Measurements from ENCODE around the gene AMH. TPM values are rescaled to one million over a fixed set of nuclear protein-coding genes. Genes with fewer than 3 reads are reported as not detected.
"Not testable (repeated sequence)": the region's sequence is repeated elsewhere in the genome, so short reads cannot be mapped to it uniquely, and the experiment has no call there.

The AMH gene
- polyA plus RNA-seq (ENCODE audit: insufficient read length), result 8.1 TPM

DNA sequence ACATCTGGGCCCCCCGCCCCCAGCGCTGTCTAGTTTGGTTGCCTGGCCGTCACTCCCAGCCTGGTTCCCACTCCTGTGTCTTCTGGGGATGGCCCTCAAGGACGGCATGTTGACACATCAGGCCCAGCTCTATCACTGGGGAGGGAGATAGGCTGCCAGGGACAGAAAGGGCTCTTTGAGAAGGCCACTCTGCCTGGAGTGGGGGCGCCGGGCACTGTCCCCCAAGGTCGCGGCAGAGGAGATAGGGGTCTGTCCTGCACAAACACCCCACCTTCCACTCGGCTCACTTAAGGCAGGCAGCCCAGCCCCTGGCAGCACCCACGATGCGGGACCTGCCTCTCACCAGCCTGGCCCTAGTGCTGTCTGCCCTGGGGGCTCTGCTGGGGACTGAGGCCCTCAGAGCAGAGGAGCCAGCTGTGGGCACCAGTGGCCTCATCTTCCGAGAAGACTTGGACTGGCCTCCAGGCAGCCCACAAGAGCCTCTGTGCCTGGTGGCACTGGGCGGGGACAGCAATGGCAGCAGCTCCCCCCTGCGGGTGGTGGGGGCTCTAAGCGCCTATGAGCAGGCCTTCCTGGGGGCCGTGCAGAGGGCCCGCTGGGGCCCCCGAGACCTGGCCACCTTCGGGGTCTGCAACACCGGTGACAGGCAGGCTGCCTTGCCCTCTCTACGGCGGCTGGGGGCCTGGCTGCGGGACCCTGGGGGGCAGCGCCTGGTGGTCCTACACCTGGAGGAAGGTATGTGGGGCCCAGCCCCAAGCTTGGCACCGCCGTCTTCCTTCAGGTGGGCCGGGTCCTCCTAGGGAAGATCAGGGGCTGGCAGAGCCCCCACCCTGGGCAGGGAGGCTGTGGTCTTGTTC is at the start of gene AMH:
AMH (plus strand) TSS at position 314 of the 857 bp plus-strand sequence; CDS start at position 324, 10 bp downstream.
- no peak for DNase-seq

DNA sequence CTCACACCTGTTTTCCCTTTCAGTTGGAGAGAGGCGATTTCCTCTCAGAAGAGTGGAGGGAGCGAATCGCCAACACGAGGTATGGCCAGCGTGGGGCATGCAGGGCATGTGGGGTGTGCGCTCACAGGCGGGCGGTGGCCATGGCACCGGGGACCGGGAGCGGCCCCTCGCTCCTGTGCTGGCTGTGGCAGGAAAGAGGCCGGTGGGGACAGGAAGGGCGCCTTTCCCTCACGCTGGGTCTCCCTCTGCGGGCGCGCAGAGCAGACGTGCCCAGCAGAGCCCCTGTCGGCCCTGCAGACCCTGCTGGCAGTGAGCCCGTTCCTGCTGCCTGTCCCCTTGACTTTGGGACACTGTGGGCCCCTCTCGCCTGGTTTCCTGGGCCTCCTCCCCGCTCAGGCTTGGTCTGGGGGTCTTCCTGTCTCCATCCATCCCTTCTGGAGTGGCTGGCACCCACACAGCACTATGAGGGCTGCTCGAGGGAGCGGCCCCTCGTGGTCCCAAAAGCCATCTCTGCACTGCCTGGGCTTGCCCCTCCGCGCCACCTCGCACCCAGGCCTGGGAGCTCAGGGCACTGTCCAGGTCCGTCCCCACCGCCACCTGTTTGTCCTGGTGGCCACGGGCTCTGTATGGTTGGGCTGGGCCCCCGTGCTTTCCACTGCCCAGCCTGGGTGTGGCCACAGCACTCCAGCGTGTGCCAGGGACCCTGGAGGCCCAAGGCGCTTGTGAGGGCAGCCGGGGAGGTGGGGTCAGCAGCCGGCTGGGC is 49.1 kb upstream of the AMH start:
- no peak for DNase-seq

DNA sequence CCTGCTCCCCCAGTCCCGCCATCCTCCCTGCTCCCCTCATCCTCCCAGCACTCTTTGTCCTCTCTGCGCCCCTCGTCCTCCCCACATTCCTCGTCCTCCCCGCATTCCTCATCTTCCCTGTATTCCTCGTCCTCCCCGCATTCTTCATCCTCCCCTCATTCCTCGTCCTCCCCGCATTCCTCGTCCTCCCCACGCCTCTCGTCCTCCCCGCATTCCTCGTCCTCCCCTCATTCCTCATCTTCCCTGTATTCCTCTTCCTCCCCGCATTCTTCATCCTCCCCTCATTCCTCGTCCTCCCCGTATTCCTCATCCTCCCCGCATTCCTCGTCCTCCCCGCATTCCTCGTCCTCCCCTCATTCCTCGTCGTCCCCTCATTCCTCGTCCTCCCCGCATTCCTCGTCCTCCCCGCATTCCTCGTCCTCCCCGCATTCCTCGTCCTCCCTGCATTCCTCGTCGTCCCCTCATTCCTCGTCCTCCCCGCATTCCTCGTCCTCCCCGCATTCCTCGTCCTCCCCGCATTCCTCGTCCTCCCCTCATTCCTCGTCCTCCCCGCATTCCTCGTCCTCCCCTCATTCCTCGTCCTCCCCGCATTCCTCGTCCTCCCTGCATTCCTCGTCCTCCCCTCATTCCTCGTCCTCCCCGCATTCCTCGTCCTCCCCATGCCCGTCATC is 48.4 kb upstream of the AMH start:
- not testable (repeated sequence) for DNase-seq

DNA sequence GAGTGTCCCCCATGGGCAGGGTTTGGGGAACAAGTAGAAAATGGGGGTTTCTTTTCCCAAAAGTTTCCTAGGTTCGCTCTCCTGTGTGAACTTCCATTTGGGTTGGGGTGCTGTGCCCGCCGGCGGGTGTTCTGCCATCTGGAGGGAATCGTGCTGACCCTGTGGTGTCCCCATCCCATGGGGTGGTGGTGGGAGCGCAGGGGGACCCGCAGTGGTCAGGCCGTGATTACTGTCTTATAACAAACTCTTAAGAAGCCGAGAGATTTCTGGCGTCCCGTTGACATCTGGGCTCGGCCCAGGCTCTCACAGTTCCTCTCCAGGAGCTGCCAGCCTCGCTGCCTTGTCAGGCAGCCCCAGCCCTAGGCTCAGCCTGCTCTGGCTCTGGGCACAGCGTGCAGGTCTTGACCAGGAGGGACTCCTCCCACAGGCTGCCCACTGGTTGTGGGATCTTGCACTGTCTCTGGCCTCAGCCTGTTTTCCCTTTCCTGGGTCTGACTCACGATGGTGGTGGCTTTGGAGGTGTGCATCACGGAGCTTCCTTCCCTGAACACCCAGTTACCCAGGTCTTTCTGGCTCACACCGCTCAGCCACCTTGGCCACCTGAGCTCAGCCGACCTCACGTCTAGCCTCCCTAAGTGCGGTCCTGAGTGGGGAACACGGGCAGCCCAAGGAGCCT is 47.5 kb upstream of the AMH start:
- DNase-seq, result no peak

DNA sequence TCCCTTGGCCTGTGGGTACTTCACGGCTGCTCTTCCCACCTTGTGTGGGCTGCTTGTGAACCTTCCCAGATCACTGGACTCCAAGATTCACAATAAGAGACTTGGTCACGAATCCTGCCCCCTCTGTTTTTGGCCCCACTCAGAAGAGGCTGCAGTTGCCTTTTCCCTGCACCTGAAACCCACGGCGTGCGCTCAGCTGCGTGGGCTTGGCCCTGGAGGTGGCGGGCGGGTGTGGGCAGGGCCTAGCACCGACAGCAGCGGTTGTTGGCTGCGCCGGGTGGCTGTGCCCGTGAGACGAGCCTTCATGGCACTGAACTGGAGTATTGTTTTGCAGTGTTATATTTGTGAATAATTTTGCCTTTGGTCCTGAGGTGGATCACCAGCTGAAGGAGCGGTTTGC is 46.8 kb upstream of the AMH start:
- no peak for DNase-seq

DNA sequence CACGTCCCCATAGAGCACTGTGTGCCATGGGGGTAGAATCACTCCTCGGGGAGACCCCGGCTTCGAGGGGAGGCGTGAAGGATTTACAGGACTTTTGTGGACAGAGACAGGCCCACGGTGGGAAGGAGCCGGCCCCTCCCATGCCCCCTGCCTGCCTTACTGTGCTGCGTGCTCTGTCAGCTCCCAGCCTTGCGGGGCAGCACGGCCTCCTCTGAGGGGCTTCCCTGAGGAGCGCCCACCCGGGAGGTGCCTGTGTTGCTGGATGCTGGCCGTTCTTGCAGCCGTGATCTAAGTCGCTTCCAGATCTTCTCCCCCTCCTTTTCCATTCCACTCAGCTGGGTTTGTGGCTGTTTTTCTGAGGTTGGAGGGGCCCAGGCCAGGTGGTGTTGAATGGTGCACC is 42.1 kb upstream of the AMH start:
- no peak for DNase-seq

DNA sequence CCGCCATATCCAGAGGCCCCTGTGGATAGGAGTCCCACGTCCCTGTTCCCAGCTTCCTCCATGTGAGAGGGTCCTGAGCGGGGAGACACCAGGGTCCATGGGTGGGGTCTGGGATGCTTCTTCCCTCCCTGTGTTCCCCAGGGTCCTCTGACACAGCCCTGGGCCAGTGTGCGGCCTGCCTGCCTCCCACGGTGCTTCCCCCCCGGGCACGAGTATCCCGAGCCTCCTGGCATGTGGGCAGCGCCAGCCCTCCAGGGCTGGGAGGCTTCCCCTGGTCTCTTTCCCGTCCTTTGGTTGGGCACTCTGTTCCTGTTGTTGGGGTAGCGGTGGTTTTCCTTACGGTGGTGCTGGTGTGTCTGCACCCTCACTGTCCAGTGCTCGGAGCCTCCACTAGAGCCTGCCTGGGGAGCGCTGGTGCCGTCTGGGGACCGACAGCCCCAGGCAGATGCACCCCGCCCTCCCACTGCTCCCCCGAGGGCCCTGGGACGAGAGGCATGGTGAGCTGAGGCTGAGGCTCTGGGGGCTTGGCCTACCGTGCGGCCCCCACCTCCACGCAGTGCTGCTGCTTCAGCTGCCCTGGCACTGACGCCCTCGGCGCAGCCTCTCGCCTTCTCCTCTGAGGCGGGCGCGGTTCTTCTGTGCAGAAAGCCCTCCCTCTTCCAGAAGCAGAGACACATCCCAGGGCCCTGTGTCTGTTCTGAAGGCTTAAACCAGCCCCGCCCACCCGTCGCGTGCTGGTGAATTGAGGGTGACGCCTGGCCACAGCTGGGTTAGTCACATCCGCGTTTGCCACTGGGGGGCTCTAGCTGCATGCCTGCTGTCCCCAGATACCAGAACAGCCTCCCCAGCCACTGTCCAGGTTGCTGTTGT is 40.9 kb upstream of the AMH start:
- DNase-seq, result peak; percentile 59

DNA sequence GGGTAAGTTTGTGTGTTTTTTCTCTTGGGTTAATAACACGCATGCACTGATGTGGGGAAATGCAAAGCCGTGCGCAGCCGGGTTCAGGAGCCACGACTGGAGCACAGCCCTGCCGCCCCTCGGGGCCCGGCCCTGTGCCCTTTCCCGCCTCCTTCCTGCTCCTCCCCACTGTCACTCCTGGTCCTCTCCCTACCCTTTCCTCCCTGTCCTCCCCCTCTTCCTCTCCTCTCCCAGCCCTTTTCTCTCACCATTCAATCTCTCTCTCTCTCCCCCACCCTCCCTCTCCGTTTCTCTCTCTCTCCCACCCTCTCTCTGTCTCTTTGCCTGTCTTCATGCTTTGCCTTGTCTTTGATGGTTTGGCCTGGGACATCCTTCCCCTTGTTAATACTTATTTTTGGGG is 40.1 kb upstream of the AMH start:
- no peak for DNase-seq

DNA sequence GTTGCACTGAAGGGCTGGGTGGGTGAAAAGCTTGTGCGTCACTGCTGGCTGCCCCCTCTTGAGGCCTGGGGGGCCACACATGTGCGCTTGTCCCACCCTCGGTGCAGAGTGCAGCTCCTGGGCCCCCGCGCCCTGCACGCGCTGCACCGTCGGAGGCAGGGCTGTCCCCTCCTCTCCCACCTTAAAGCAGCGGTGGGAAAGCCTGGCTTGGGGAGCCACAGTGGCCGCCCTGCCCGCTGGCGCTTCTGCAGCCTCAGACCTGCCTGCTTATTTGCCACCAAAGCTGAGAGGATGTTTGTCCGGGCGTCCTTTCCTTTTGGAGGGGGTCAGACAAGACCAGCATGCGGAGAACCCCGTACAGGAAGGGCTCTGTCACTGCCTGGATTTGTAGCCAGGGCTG is 39.7 kb upstream of the AMH start:
- DNase-seq, result no peak

DNA sequence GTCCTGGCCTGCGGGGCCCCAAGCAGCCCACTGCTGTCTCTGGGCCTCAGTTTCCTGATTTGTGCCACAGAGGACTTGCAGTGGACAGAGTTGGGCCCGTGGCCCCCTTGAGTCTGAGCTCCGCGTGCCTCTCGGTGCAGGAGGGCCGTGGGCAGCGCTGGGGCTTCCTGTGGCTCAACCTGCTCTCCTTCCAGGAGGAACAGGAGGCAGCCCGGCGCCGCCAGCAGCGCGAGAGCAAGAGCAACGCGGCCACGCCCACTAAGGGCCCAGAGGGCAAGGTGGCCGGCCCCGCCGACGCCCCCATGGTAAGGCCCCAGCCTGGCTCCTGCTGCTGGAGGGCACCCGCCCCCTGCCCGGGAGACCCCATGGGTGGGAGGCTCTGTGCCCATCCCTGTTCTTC is 38.9 kb upstream of the AMH start:
- DNase-seq, result no peak

DNA sequence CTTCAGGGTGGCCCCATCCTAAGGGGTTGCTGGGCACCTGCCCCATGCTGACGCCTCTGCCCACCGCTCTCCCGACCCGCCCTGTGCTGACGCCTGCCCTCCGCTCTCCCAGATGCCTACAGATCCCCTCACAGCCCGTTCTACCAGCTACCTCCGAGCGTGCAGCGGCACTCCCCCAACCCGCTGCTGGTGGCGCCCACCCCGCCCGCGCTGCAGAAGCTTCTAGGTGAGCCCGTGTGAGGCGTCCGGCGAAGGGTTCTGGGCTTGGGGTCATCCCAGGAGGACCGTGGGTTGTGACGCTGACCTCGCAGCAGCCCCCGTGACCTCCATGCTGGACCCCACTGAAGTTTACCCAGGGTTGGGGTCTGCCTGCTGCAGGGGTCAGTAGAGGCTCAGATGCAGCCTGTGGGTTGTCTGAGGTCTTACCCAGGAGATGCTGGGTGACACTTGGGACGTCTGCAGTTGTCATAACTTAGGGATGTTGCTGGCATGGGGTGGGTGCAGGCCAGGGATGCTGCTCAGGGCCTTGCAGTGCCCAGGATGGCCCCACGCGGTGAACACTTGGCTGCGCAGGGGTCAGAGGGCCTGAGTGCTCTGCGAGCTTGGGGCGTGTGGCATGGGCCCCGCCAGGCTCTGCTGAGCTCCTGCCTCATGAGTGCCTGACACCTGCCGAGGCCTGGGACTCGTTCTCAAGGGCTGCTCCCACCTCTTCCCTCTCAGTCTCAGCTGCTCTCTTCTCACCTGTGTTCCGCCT is 38.0 kb upstream of the AMH start:
- DNase-seq, result no peak

DNA sequence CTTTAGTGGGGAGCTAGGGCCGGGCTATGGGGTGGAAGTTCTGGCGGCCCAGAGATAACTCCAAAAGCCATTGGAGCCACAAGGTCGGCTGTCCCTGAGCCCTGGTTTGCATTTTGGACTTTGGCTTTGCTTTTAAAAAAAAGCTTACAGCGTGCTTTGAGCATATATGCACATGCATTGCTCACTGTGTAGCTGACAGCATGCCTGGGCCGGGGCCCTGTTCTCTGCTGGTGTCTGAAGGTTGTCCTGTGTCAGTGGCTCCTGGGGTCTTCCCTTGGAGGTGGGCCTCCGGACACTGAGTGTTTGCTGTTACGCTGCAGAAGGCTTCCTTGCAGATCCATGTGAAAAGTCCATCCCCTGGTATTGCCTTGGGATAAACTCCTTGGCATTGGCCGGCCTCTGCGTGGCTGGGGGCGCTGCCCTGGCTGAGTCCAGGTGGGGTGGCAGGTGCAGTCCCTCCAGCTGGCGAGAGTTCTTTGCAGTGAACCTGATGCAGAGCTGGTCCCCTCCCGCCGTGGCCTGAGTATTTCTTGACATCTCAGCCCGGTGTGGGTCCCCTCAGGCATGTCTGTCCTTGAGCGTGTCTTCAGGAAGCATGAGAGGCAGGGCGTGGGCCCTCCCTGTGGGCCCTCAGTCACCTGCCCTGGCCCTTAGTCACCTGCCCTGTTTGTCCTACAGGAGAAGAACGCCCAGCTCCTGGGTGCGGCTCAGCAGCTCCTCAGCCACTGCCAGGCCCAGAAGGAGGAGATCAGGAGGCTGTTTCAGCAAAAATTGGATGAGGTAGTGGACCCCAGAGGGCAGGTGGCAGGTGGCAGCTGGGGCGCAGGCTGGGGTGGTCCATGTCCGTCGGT is 36.0 kb upstream of the AMH start:
- no peak for DNase-seq

DNA sequence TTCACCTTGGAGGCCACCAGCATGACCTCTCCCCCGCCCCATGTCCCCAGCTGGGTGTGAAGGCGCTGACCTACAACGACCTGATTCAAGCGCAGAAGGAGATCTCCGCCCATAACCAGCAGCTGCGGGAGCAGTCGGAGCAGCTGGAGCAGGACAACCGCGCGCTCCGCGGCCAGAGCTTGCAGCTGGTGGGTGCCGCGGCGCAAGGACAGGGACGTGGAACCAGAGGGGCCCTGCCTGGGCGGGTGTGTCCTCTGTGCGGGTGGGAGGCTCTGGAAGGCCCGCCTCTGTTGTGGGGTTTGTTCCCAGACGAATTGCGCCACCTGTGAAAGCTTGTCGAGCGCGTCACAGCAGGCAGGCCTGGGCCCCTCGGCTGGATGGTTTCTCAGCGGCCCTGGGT is 35.3 kb upstream of the AMH start:
- peak; percentile 77 for DNase-seq

DNA sequence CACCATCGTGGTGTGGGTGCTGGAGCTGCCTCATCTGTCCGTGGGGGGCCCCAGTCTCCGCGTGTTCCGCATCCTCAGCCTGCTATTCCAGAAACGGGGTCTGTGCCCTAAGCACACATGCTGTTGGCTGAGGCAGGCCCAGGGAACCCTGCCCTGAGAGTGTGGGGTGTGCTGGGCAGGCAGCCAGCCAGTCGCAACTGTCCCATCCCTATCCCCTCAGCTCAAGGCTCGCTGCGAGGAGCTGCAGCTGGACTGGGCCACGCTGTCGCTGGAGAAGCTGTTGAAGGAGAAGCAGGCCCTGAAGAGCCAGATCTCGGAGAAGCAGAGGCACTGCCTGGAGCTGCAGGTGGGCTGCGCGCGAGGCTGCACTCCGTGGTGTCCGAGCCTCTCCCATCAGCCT is 34.9 kb upstream of the AMH start:
- peak; percentile 69 for DNase-seq

DNA sequence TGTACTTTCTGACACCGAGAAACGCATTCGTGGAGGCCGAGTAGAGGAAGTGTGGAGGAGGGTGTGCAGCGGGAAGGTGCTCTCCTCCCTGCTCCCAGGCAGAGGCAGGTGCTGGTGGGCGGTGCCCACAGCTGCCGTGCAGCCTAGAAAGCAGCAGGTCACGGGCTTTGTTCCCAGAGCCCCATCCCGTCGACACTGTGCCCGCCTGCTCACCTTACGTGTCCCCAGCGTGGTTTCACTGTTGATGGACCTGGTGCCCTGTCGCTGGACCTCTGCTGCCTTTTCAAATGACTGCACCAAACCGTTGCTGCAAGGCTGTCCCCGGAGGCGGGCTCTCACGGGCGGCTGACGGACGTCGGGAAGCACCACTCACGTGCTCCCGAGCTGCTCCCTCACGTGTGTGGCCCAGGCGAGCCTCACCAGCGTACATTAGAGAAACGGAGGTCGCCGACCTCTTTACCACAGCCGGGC is 33.8 kb upstream of the AMH start:
- no peak for DNase-seq

DNA sequence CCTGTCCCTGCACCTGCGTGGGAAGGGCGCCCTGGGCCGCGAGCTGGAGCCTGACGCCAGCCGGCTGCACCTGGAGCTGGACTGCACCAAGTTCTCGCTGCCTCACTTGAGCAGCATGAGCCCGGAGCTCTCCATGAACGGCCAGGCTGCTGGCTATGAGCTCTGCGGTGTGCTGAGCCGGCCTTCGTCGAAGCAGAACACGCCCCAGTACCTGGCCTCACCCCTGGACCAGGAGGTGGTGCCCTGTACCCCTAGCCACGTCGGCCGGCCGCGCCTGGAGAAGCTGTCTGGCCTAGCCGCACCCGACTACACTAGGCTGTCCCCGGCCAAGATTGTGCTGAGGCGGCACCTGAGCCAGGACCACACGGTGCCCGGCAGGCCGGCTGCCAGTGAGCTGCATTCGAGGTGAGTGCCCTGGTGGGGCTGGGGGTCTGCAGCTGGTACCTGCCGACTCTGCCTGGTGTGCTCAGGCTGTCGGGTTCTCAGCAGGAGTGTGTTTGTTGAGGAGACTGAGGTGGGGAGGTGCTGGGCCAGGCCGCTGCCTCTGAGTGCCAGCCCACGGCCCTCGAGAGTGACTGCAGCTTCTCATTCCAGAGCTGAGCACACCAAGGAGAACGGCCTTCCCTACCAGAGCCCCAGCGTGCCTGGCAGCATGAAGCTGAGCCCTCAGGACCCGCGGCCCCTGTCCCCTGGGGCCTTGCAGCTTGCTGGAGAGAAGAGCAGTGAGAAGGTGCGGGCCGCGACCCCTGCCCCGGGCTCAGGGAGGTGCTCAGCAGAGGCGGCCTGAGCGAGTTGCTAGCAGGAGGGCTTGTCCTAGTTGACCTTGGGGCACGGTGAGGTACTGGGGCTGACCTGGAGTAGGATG is 32.5 kb upstream of the AMH start:
- DNase-seq, result no peak

DNA sequence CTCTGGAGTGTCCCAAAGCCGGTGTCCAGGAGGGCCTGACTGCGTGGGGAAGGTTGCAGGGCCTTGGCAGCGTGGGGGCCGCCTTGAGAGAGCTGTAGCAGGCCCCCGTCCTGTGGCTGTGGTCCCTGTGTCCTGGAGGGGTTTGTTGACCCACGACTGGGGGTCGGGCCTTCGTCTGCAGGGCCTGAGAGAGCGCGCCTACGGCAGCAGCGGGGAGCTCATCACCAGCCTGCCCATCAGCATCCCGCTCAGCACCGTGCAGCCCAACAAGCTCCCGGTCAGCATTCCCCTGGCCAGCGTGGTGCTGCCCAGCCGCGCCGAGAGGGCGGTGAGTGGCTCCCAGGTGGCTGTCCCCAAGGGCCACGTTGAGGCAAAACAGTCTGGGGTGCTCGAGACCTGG is 31.5 kb upstream of the AMH start:
- no peak for DNase-seq

DNA sequence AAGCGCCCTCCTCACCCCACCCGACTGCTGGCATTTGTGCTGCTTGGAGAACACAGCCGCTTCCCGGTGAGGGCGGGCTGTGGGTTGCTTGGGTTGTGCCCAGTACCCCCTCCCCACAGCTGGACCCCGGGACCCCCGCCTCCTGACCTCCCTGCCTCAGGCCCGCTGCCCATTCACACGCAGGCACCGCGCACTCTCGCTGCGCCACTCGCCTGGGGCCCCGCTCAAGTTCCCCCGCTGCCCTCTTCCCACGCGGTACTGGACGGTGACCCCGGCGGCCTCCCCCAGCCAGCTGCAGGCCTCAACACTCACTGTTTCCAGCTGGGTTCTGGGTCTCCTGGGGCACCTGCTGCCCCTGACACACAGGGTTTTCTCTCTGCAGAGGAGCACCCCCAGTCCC is 29.4 kb upstream of the AMH start:
- no peak for DNase-seq
